CD4-positive, alpha-beta T cell treated with Interleukin-6 for 4 hours (primary cell): ENCODE data around the gene FIGNL2.
"Not testable (repeated sequence)": the region's sequence is repeated elsewhere in the genome, so short reads cannot be mapped to it uniquely, and the experiment has no call there.

ENCODE experiments used
- DNase-seq: peaks from one replicate; pipeline ENCODE4 v3.0.0-alpha.2; 2020; ENCODE audit warnings: mixed read lengths

FIGNL2 gene

DNA sequence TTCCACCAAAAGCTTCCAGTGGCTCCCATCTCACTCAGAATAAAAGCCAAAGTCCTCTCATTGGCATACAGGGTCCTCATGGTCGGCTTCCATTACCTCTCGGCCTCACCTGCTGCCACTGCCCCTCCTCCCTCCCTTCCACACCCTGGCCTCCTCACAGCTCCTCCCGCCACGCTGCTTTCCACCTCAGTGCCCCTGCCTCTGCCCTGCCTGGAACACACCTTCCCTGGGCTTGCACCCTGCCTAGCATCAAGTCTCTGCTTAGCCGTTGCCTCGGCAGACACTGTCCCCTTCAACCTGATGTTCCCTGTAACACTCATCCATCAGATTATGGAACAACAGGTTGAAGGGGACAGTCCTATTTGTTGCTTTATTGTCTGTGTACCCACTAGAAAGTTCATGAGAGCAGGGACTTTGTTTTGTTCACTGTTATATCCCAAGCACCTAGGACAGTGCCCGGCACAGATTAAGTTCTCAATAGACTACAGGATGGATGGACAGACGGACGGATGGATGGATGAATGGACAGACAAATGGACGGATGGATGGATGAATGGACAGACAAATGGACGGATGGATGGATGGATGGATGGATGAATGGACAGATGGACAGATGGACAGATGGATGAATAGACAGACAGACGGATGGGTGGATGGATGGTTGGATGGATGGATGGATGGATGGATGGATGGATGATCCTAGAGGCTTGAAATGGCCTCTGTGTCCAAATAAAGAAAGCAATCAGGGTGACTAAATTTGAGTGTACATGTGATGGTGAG lies 14.9 kb downstream of the FIGNL2 start:
- DNase-seq = no peak

DNA sequence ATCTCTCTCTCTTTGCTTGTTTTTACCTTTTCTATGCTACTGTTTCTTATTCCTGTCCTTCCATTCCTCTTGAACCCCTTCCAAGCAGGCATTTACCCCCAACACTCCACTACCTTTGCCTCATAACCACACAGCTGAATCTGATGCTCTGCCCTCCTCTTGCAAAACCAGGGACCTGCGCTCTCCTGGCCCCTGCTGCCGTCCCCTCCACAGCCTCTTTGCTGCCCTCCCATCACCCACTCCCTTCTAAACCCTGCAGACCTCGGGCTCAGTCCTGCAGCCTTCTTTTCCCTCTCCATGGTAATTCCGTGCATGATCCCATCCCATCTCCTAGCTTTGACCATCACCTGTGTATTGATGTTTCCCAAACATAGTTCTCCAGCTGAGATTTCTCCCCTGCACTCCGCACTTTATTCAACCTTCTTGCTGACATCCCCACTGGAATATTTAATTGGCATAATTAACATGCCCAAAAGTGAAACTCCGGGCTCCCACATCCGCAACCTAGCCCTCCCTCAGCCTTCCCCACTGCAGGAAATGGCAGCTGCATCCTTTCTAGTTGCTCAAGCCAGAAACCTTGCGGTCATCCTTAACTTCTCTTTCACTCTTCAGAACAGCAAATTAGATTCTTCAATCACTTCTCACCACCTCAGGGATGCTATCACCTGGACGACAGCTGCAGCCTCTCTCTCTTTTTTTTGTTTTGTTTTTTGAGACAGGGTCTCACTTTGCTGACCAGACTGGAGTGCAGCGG lies 16.0 kb downstream of the FIGNL2 start:
- peak; percentile 19 for DNase-seq

- DNase-seq = not testable (repeated sequence)
Observed at GRCh38 chr12:51831817-51832216, 16.7 kb downstream of the FIGNL2 start.

GRCh38 chr12:51829641-51830040 lies 18.9 kb downstream of the FIGNL2 start:
- no peak for DNase-seq

GRCh38 chr12:51829011-51829481 lies 19.5 kb downstream of the FIGNL2 start:
- no peak for DNase-seq

DNA sequence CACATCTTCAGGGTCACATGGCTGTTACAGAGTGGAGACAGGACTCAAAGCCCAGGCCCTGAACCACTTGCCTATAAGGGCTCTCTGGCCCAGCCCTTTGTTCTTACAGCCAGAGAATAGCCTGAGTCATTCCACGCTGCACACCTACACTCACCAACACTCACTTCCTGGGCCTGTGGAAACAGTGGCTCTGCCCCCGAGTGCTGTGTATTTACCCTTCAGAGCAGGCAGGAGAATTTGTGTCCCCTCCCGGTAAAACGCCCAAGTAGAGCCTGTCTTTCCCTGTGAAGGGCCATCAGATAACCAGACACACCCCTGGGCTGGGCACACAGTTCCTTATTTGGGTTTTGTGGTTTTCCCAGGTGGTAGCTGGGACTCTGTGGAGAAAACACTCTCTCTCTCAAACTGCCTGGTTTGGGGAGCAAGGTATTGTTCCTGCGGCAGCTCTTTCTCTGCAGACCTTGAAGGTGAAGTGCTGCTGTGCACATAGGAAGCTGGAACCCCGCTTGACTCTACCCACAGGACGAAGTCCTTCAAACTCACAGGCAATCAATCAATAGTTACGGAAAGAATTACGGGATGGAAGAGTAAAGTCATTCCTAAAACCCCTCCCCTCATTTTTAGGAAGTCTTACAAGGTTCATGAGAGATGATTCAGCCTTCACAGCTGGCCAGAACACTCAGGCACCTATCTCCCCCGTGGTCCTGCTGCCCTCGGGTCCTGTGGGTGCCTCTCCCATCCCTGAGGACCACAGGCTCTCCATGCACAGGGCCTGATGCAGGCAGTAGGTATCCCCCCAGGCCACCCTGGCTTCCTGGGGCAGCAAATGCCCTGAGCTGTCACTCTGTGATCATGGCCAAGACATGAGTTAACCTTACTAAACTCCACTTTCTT lies 20.3 kb downstream of the FIGNL2 start:
- DNase-seq = peak; percentile 51

DNA sequence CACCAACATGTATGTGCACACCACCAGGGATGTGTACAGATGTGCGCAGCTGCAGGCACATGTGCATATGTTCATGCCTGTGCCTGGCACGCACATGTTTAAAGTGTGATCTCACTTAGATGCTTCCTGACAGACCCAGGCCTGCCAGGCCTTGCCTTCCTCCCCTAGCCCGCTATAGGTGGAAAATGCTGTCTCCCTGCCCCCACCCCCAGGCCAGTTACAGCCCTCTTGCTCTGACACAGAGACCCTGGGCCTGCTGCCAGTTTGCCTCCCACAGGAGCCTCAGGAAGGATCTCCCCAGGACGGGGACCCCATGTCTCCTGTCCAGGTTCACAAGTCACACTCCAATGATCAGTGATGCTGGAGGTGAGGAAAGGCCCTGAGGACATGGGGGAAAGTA lies 21.6 kb downstream of the FIGNL2 start:
- DNase-seq = no peak

- no peak for DNase-seq
Observed at GRCh38 chr12:51825216-51825615, 23.3 kb downstream of the FIGNL2 start.

DNA sequence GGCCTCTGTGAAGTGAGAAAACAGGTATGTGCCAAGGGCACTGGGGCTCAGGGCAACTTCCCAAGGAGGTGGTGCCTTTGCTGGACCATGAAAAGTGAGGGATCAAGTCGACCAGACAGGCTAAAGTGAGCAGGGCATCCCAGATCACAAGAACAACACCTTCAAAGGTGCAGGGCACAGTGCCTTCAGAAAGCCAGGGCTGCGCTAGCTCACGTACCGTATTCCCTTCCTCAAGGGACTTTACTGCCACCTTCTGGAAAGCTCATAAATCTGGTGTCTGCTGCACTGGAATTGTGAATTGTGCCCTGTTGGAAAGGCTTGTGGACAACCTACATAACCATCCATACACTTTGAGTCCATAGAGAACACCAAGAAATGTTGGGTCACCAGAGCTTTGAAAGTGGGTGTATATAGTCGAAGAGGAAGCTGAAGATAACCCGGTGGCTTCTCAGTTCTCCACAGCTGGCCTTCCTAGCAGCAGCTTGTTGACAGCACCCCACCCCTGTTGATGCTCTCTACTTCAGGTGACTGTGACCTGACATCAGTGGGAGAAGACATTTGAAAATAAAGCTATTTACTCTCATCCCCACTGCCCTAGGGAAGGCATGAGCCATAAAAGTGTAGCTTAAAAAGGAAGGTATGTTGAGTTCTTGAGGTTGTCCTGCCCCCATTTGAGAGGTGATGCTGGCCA lies 24.5 kb downstream of the FIGNL2 start:
- peak; percentile 52 for DNase-seq

DNA sequence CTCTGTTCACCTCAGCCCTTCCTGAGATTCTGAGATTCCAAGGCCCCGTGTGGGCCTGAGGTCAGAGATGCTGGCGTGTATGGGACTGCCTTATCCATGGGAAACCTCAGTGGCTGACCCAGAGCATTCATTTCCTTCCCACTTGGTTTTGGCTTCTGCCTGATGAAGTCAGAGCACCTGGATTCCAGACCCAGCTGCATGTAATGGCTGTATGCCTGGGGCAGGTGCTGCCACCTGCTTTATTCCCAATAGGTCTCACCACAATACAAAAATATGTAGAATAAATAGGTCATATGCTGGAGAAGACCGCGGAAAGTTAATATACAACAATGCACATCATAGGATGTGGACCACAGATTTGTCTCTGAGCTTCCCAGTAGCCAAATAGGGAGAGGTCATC lies 25.6 kb downstream of the FIGNL2 start:
- no peak for DNase-seq

- no peak for DNase-seq
Observed at GRCh38 chr12:51822261-51822616, 26.3 kb downstream of the FIGNL2 start.

DNA sequence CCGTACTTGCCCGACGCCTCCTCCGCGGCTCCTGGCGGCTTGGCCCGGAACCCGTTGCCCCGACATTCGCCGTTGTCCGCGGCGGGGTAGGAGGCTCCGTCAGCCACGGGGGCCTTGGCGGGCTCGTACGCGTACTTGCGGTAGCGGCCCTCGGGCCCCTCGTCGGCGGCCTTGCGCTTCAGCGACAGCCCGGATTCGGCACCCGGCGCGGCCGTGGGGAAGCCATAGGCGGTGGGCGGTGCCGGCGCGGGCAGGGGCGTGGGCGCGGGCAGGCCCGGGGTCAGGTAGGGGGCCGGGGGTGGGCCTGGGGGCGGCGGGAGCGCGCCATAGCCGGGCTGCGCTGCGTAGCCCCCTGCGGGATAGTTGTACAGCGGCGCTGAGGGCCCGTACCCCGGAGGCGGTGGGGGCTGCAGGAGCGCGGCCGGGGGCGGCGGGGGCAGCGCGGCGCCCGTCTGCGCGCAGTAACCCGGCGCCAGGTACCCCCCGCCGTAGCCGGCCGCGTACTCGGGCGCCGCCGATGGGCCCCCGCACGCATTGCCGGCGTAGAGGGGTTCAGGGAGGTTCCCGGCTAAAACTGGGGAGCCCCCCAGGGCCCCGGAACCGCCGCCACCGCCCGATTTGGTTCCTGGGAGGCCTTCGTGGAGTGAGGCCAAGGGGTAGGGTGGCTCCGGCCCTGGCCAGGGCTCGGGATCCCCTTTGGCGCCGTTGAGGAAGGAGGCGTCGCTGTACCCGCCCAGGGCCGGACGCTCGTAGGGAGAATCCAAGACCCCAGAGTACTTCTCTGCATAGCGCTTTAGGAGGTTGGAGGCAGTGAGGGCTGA lies 26.9 kb downstream of the FIGNL2 start:
- DNase-seq = peak; percentile 54

DNA sequence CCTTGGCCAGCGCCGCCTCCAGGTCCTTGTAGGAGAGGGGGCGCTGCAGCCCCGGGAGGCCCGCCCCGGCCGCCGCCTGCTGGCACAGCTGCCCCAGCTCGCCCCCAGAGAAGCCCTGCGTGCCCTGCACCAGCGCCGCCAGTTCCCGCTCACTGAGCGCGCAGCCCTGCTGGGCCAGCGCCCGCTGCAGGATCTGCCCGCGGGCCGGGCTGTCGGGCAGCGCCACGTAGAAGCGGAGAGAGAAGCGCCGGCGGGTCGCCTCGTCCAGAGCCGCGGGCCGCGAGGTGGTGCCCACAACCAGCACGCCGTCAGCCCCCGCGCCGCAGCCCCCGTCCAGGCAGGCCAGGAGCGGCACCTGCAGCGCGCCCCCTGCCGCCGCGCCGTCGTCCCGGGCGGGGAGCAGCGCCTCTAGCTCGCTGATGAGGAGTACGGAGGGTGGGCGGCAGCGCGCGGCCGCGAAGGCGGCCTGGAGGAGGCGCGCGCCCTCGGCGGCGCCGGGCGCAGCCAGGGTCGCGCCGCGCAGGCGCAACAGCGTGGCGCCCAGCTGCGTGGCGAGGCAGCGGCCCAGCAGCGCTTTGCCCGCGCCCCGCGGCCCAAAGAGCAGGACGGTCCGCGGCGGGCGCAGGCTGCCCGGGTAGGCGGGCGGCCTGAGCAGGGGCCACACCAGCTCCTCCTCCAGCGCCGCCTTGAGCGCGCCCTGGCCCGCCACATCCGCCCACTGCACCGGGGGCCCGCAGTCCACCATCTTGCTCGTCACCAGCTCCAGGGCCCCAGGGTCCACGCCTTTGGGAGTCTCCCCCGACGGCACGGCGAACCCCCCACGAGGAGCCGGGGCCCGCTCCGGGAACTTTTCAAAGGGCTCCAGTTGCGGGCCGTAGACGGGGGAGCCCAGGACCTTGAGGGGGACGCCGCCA lies 27.7 kb downstream of the FIGNL2 start:
- DNase-seq = peak; percentile 85

GRCh38 chr12:51819736-51820525 lies 28.6 kb downstream of the FIGNL2 start:
- no peak for DNase-seq

- no peak for DNase-seq
Observed at GRCh38 chr12:51818566-51819300, 29.8 kb downstream of the FIGNL2 start.

GRCh38 chr12:51818086-51818485 lies 30.4 kb downstream of the FIGNL2 start:
- no peak for DNase-seq

DNA sequence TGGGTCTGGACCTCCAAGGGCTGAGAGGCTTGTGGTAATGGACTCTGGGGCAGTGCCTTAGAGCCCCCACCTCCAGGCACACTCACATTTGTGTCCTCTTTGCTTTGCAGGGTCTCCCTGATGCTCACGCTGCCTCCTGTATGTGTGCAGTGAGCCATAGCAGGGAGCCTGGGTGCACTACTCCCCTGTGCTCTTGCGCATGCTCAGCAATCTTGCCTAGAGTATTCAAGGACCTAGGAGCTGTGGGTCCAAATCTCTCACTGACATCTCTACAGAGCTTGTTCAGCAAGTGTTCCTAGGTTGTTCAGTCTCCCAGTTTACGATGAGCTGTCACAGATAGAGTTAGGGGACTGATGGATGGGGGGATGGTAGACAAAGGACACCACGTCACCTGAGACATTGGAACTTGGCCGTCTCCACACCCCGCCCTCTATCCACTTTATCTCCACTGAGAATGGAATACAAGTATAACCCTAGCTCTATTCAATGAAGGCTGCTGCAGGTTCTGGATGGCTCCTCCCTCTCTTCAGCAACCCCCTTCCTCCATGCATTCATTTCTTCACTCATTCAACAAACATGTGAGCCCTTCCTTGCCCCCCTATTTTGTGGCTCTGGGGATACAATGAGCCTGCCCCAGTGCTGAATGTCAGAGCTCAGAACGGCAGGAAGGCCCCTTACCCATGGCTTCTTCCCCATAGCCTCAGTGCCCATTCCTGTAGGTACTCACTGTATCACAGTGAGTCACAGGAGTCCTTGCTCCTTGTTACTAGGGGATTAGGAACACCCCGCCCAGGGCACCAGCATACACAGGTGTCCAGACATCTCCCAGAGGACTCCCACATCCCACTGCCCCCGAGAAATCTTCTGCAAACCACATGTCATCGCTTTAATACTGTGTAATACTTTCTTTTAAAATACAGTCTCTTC lies 31.2 kb downstream of the FIGNL2 start:
- no peak for DNase-seq

GRCh38 chr12:51815571-51815970 lies 32.9 kb downstream of the FIGNL2 start:
- DNase-seq = no peak
